T47D (cell line): Measurements from ENCODE around the gene ARL6IP6.
"Not testable (repeated sequence)": the region's sequence is repeated elsewhere in the genome, so short reads cannot be mapped to it uniquely, and the experiment has no call there.

Source experiments
- DNase-seq, 2 experiments: peaks; one replicate each; pipeline versions ENCODE4 v3.0.0 to v3.0.0-alpha.2; 2011 to 2012; ENCODE audit warnings: low read depth in 1 of 2, low spot score in 1 of 2
- JUND ChIP-seq: IDR thresholded peaks from 2 replicates; pipeline ENCODE4 v1.6.1; 2012; ENCODE audit warnings: low read depth
- in situ Hi-C: cut with HindIII; loops from 2 replicates; pipeline ENCODE4 v1.10.0; 2016; ENCODE audit warnings: low sequenced_read_pairs, low pct_unique_long_range_greater_than_20kb

ARL6IP6 gene

GRCh38 chr2:152708742-152709141, 9.7 kb upstream of the ARL6IP6 start:
- no peak for TF ChIP-seq JUND
- in situ Hi-C loops, result no loop called here
- DNase-seq, result no peak

- TF ChIP-seq JUND, result no peak
- in situ Hi-C loops, result no loop called here
- no peak for DNase-seq
Measured at GRCh38 chr2:152710713-152711112, 7.7 kb upstream of the ARL6IP6 start.

GRCh38 chr2:152715112-152715511, 3.3 kb upstream of the ARL6IP6 start:
- no peak for DNase-seq
- no peak for TF ChIP-seq JUND
- in situ Hi-C loops, result no loop called here

GRCh38 chr2:152715854-152716428, 2.5 kb upstream of the ARL6IP6 start:
- peak in 1 of 2 experiments; percentile 52 for DNase-seq
- in situ Hi-C loops, result no loop called here
- no peak for TF ChIP-seq JUND

GRCh38 chr2:152716805-152717227, 1.6 kb upstream of the ARL6IP6 start:
- in situ Hi-C loops, result no loop called here
- DNase-seq, result no peak

GRCh38 chr2:152717228-152718075, 968 bp upstream of the ARL6IP6 start, which contains the start of gene PRPF40A:
TSS of gene PRPF40A (minus strand) at chr2:152717461. CDS start at chr2:152717439, 22 bp downstream.
- TF ChIP-seq JUND, result no peak
- DNase-seq, result peak; percentile 61 to 97
- in situ Hi-C loops, result no loop called here

More at GRCh38 chr2:152716805-152717227, 1.6 kb upstream of the ARL6IP6 start:
- TF ChIP-seq JUND, result no peak

GRCh38 chr2:152718909-152719645, 657 bp downstream of the ARL6IP6 start:
- in situ Hi-C loops, result no loop called here
- TF ChIP-seq JUND, result no peak
- peak in 1 of 2 experiments; percentile 79 for DNase-seq

GRCh38 chr2:152720794-152721193, 2.4 kb downstream of the ARL6IP6 start:
- in situ Hi-C loops, result no loop called here
- no peak for DNase-seq
- no peak for TF ChIP-seq JUND

- in situ Hi-C loops, DNase-seq: not testable (repeated sequence)
Measured at GRCh38 chr2:152722639-152723038, 4.2 kb downstream of the ARL6IP6 start.

GRCh38 chr2:152723918-152724317, 5.5 kb downstream of the ARL6IP6 start:
- TF ChIP-seq JUND, result no peak
- in situ Hi-C loops, result no loop called here
- DNase-seq, result no peak

GRCh38 chr2:152729844-152730243, 11.4 kb downstream of the ARL6IP6 start:
- TF ChIP-seq JUND, result no peak
- DNase-seq, result no peak
- in situ Hi-C loops, result no loop called here

GRCh38 chr2:152730591-152731333, 12.3 kb downstream of the ARL6IP6 start:
- in situ Hi-C loops, result no loop called here
- DNase-seq, result peak in 1 of 2 experiments; percentile 75
- TF ChIP-seq JUND, result peak; percentile 76; the same call in 1 of the 2 replicates

- in situ Hi-C loops, DNase-seq: not testable (repeated sequence)
Measured at GRCh38 chr2:152737509-152737908, 19.1 kb downstream of the ARL6IP6 start.
